Left lobe of liver (tissue), 2 donors: Measurements from ENCODE around the gene C10orf105. TPM values are rescaled to one million over a fixed set of nuclear protein-coding genes. Genes with fewer than 3 reads are reported as not detected.
A peak's percentile ranks its signal among the peaks of the same experiment; 100 is the strongest.

Experiments used
- ATAC-seq: fragments of 200-7000 bp; cut with Tn5 transposase; one replicate; pipeline ENCODE4 v1.9.1; 2020; ENCODE audit warnings: mild to moderate bottlenecking, moderate library complexity
- DNase-seq: peaks from one replicate; pipeline ENCODE4 v3.0.0-alpha.2; 2020; ENCODE audit warnings: low spot score
- total RNA-seq: library from RNA; stranded (reverse); gene quantifications from one replicate; pipeline ENCODE4 v1.2.1, GENCODE V29; 2021
- donor health status: DM: no; HTN: no; CAD: no; lungs with moderate emphysema.
- donor health status: DM: no; HTN: yes; CAD: no.

The C10orf105 gene
- total RNA-seq, 1 donor from 2014 or later, result not detected

DNA sequence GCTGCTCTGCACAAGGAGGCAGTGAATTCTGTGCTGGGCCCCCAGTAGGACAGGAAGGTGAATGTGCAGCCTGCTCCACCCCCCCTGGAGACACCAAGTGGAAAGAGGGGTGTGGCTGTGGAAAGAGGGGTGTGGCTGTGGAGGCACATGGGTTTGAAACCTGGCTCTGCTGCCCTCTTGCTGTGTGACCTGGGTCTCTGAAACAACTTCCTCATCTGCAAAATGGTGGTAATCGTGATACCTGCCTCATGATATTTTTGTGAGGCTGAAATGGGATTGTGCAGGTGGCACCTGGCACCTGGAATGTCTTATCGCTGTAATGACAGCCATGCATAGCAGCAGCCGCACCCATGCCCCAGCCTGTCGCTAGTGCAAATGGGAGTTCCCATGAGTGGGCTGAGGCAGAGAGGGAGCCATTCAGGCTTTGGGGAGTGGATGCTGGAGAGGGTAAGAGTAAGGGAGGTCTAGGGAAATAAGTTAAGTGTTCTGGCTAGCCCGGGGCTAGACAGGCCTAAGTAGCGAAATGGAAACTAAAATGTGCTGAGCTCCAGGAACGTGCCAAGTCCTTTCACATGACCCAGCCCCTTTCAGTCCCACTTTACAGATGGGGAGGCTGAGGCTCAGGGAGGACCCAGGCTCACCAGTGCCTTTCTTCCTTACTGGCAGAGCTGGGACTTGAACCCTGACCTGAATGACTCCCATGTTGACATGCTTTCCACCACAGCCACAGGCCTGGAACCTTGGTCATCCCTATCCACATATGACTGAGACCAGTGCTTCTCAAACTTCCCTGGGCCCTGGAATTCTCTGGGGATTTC, 35.0 kb downstream of the C10orf105 start:
- DNase-seq, result no peak
- peak; percentile 49 for ATAC-seq

DNA sequence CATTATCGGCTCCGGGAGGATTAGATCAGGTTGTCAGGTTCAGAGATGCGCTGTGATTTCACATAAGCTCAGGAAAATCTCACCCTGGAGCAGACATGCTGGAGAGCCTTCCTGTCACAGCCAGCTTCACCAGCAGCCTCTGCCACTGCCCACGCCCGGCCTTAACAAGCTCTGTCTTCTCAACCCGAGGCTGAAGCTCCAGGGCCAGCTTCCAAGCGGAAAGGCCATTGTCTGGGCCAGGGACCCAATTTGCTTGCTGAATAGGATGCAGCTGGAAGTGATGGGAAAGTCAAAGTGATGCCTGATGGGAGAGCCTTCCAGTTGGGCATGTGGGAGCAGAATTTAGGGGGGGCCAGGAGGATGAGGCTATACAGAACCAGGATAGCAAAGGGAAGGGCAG, 36.3 kb downstream of the C10orf105 start:
- DNase-seq (no peak), ATAC-seq (no peak)

DNA sequence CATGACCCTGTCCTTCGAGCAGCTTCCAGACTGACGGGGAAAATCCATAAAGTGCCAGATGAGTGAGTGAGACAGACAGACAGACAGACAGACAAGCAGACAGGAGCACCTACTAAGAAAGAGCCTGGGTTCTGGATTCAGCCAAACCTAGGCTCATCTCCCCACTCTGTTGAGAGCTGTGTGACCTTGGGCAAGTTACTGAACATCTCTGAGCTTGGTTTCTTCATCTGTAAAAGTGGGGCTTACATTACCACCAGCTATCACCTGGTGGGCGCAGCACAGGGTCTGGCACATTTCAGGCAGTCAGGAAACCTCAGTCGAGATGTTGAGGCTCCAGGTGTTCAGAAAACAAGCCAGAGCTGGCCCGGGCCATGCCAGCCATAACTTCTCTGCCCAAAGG, 37.6 kb downstream of the C10orf105 start:
- no peak for DNase-seq

DNA sequence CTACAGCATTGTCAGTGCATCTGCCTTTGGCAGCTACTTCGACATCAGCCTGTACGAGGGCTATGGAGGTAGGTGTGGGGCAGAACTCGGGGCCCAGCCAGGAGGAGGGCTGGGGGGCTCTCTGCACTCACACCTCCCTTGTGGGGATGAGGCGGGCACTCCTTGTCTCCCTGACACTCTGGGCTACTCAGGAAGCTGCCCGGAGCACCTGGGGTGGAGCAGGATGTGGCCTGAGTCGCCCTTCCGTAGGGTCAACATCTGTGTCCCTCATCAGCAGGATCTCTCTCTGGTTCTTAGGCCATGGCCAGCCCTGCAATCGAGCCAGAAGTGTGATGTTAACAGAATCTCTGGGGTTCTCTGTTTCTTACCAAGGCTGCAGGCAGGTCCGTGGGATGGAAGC, 40.2 kb downstream of the C10orf105 start:
- DNase-seq, result no peak
- ATAC-seq, result no peak

More for the DNA sequence above, 37.6 kb downstream of the C10orf105 start:
- no peak for ATAC-seq

DNA sequence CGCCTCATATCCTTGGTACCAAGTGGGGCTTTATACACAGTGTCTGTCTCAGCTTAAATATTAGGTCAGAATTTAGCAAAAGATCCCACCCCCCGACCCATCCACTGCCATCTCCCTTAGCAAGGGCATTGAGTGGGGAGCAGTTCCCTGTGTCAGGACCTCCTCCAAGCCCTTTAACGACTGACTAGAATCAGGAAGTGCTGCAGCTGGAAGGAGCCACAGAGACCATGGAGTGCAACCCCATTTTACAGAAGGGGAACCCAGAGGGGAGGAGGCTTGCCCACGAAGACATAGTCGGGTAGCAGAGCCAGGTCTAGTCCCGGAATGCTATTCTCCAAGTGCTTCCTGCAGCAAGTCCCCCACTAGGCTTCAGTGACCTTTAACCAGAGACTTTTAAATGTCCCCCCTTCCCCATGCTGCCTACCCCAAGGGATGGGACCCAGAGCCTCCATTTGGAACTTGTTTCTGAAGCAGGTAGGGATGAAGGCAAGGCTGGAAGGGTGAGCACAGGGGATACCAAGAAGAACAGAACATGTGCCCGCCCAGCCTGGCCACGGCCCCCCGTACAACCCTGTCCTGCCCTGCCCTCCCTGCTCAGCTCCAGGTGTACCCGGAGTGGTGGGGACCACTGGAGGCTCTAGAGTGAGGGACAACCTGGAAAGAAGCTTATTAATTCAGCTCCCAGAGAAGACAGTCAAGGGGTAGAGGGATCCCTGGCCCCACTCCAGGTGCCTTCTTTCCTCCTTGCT, 41.3 kb downstream of the C10orf105 start:
- DNase-seq (no peak), ATAC-seq (no peak)

DNA sequence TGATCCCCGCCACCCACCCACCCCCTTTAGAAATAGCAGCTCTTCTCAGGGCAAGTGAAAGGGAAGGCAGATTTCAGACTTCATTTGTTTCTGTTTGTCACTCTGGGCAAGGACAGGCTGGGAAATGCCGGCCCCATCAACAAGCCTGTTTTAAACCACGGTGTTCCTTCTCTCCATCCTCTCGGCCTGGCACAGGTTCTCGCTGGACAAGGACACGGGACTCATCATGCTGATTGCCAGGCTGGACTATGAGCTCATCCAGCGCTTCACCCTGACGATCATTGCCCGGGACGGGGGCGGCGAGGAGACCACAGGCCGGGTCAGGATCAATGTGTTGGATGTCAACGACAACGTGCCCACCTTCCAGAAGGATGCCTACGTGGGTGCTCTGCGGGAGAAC, 42.3 kb downstream of the C10orf105 start:
- DNase-seq, result no peak
- no peak for ATAC-seq

DNA sequence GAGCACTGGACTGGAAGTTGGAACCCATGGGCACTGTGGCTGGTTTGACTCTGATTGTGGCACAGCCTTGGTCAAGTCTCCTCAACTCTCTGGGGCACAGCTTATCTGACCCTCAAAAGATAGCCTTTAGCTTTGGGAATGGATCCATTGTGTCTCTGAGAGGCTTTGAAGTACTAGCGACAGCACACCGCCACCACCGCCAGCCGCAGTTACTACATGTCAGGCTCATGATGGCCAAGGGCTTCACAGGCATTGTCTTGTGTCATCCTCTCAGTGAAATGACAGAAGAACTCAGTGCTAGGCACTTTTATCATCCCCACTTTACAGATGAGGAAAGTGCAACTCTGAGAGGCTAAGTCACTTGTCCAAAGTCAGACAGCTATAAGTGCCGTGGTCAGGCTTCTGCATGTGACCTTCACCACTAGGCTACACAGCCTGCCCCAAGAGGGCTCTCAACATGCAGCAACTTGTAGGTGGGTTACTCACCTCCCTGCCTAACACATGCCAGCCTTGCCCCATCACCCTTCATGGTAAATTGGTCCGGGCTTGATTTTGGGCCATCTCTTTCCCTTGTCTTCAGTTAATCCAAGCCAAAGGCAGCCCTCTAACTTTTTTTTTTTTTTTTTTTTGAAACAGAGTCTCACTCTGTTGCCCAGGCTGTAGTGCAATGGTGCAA, 44.1 kb downstream of the C10orf105 start:
- DNase-seq (no peak), ATAC-seq (no peak)

DNA sequence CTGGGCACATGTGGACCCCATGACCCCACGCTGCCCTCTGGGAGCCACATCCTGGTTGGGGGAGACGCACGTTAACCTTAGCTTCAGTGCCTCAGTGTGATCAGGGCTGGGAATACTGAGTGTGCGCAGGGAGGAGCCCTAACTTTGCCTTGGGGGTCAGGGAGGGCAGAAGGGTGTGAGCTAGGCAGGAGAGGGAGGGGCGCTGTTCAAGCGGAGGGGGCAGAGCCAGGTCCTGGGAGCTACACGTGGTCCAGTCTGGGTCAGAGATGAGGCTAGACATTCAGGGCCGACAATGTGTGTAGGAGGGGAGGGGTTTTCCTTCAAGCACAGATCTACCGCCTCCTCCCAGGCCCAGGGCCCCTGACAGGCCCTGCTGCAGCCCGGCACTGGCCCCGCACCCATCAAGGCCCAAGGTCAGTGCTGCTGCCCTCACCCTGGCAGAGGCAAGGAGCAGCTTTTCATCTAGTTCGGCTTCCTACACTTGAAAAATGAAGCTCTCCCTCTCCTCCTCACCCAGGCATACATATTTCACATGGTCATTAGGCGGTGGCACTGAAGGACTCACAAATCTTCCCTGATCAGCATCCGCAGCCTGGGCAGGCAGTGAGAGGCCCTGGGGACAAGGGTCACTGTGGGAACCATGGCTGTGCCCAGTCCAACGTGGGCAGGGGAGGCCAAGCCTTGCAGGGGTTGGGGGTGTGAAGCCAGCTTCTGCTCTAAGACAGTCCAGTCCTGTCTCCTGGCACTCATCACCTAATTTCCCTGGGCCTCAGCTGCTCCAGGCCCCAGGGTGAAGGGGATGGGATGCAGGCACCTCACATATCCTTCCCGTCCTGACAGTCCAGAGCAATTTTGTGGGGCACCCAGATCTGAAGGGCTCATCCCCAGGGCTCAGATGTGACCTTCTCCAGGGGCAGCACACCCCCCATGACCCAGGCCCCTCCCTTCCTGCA, 47.3 kb downstream of the C10orf105 start:
- DNase-seq, result no peak
- ATAC-seq, result no peak

DNA sequence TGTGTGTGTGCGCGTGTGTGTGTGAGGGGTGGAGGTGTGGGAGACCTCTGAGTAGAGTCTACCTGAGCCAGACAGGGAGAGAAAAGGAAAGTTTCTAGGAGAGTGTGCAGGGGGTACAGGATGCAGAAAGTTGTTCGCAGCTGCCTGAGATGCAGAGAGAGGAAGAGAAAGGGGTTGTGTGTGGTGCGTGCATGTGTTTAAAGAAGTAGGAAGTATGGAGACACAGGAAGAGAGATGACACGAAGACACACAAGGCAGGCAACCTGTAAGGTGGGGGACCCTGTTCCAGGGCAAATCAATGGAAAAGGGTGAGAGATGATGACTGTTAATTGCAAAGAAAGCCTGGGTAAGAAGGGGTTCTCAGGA, 52.2 kb downstream of the C10orf105 start:
- no peak for ATAC-seq
- DNase-seq, result no peak

DNA sequence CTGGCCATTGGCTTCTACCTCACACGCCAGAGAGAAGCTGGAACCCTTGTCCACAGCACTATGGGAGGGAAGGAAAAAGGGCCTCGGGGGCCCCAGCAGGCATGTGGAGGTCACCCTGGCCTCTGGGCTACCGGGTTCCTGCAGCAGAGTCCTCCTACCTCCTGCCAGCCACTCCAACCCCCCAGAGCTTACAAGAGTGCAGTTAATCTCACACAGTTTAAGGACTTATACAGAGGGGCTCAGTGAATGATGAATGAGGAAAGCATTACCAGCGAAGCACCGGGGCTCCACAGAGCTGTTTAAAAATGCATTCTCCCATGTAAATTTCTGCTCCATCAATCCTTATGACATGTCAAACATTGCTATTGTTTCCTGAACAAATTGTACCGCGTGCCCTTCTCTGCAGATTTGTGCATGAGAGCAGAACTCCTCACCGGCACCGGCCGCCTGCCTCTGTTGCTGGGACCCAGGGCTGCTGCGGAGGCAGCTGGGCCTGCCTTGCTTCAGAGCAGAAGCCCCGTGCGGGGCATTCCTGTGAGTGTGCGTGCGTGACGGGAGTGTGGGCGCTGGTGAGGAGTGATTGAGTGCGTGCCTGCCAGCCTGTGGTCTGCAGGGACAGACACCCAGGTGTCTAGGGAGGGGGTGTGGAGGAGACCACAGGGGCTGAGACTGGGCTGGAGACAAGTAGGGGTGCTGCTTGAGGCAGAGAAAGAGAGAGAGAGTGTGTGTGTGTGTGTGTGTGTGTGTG, 52.8 kb downstream of the C10orf105 start:
- DNase-seq, result no peak

DNA sequence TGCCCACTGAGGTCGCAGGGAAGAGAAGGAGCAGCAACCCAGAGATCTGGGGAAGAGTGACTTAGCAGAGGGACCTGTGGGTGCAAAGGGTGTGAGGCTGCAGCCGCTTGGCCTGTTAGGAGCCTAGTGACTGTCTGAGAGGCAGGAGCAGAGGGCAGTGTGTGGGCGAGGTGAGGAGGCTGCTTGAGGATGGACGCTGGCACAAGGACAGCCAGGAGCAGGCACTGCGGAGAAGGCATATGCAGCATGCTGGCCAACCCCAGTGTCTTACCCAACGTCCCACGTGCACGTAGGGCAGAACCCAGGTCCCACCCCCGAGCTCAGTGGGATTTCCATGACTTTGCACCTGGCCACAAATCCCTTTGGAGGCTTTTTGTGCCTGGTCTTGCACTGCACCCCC, 54.1 kb downstream of the C10orf105 start:
- DNase-seq, result no peak
- ATAC-seq, result no peak

More for the DNA sequence above, 52.8 kb downstream of the C10orf105 start:
- ATAC-seq, result no peak

DNA sequence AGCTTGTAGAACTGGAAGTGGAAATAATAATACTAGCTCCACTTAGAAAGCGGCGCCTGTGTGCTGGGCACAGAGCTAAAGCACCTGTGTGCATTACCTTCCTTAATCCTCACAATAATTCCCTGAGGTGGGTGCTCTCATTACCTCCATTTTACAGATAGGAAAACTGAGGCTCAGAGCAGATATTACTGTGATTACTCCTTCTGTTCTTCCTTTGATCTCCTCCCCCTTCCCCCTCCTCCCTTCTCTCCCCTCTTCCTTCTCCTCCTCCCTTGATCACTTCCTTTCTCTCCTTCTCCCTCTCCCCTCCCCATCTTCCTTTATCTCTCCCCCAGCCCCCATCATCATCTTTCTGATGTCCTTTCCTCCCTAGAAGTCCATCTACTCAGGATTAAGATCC, 55.0 kb downstream of the C10orf105 start:
- DNase-seq (no peak), ATAC-seq (no peak)

DNA sequence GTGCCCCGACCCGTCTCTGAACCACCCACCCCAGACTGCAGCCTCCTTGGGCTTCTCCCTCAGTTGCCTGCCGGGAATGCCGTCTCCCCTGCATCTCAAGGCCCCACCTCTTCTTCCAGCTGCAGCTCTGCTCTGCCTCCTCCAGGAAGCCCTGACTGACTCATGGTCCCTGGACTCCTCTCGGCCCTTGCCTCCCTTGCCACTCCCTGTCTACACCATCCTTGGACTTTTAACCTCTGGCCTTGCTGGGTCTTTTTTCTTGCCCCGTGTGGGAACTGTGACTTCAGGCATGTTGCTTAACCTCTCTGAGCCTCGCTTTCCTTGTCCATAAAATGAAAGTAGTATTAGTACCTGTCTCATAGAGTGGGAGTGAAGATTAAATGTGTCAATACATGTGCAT, 56.3 kb downstream of the C10orf105 start:
- ATAC-seq, result no peak

DNA sequence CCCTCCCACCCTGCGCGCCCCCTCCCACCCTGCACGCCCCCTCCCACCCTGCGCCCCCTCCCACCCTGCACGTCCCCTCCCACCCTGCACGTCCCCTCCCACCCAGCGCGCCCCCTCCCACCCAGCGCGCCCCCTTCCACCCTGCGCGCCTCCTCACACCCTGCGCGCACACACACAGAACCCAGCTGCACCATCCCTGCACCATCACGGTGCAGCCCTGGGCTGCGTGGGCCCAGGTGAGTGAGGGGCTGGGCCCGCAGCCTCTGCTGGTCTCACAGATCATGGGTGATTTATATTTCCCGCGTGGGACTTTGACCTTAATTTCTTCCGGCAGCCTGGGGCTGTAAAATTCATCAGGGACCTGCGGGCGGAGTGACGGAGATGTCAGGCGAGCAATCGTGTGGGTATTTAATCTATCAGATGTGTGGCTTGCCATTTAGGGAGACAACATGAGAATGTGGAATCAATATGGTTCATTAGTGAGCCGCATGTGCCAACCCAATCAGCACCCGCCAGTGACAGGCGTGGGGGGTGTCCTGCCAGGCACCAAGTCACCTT, 57.7 kb downstream of the C10orf105 start:
- DNase-seq (no peak), ATAC-seq (no peak)

More for the DNA sequence above, 56.3 kb downstream of the C10orf105 start:
- no peak for DNase-seq

Other genes starting within 250 kb of the C10orf105 start
- 7.0 TPM for gene VSIR, start 53.7 kb upstream of the C10orf105 start, total RNA-seq
- 525 TPM for gene PSAP, start 131.5 kb upstream of the C10orf105 start, total RNA-seq
- 1.3 TPM for gene CHST3, start 244.6 kb upstream of the C10orf105 start, total RNA-seq